IPS-11a (cell line): ENCODE measurements around the gene GLIPR2.
"Not testable (repeated sequence)": the region's sequence is repeated elsewhere in the genome, so short reads cannot be mapped to it uniquely, and the experiment has no call there.

Experiments used
- H3K4me3 ChIP-seq: one replicate; pipeline ENCODE4 v1.5.1; 2013; ENCODE audit warnings: low read depth, low read length, control low read depth

The GLIPR2 gene

GRCh38 chr9:36136272-36136893, at the start of gene GLIPR2:
GLIPR2 (plus strand) TSS chr9:36136733; CDS start chr9:36136779, 46 bp downstream.
- H3K4me3 ChIP-seq = peak within 1 kb of the TSS; percentile 69

GRCh38 chr9:36087054-36087453, 49.5 kb upstream of the GLIPR2 start:
- H3K4me3 ChIP-seq = not testable (repeated sequence)

- no peak overlapping the region for H3K4me3 ChIP-seq
These were observed 48.5 kb upstream of the GLIPR2 start for GRCh38 chr9:36088020-36088419.

- H3K4me3 ChIP-seq = no peak overlapping the region
These were observed 45.2 kb upstream of the GLIPR2 start for GRCh38 chr9:36091026-36091953.

GRCh38 chr9:36092014-36092413, 44.5 kb upstream of the GLIPR2 start:
- no peak overlapping the region for H3K4me3 ChIP-seq

- H3K4me3 ChIP-seq = no peak overlapping the region
These were observed 43.9 kb upstream of the GLIPR2 start for GRCh38 chr9:36092509-36093215.

- H3K4me3 ChIP-seq = no peak overlapping the region
These were observed 43.1 kb upstream of the GLIPR2 start for GRCh38 chr9:36093384-36093783.

GRCh38 chr9:36099718-36100117, 36.8 kb upstream of the GLIPR2 start:
- no peak overlapping the region for H3K4me3 ChIP-seq

- H3K4me3 ChIP-seq = no peak overlapping the region
These were observed 36.0 kb upstream of the GLIPR2 start for GRCh38 chr9:36100532-36100931.

GRCh38 chr9:36101916-36102741, 34.4 kb upstream of the GLIPR2 start:
- no peak overlapping the region for H3K4me3 ChIP-seq

GRCh38 chr9:36102742-36103495, 33.6 kb upstream of the GLIPR2 start:
- H3K4me3 ChIP-seq = no peak overlapping the region

GRCh38 chr9:36109071-36109470, 27.5 kb upstream of the GLIPR2 start:
- no peak overlapping the region for H3K4me3 ChIP-seq

- H3K4me3 ChIP-seq = no peak overlapping the region
These were observed 26.1 kb upstream of the GLIPR2 start for GRCh38 chr9:36110434-36110833.

GRCh38 chr9:36112516-36112915, 24.0 kb upstream of the GLIPR2 start:
- H3K4me3 ChIP-seq = no peak overlapping the region

- H3K4me3 ChIP-seq = no peak overlapping the region
These were observed 22.5 kb upstream of the GLIPR2 start for GRCh38 chr9:36113999-36114398.

- no peak overlapping the region for H3K4me3 ChIP-seq
These were observed 19.9 kb upstream of the GLIPR2 start for GRCh38 chr9:36116593-36116992.

GRCh38 chr9:36118201-36118600, 18.3 kb upstream of the GLIPR2 start:
- no peak overlapping the region for H3K4me3 ChIP-seq

- H3K4me3 ChIP-seq = no peak overlapping the region
These were observed 17.8 kb upstream of the GLIPR2 start for GRCh38 chr9:36118706-36119105.

- no peak overlapping the region for H3K4me3 ChIP-seq
These were observed 17.1 kb upstream of the GLIPR2 start for GRCh38 chr9:36119476-36119875.

- no peak overlapping the region for H3K4me3 ChIP-seq
These were observed 15.8 kb upstream of the GLIPR2 start for GRCh38 chr9:36120705-36121104.
